Stimulated activated CD4-positive, alpha-beta T cell treated with anti-CD3 and anti-CD28 coated beads, Interleukin-1b, Interleukin-23, amount 100 ng/mL, for 48 hours (primary cell): ENCODE measurements around the gene IL12RB2.

ENCODE experiments used
- DNase-seq: peaks from one replicate; pipeline ENCODE4 v3.0.0-alpha.2; 2020

Gene IL12RB2

GRCh38 chr1:67352211-67352610 is 44.5 kb downstream of the IL12RB2 start:
- no peak for DNase-seq

- DNase-seq, result no peak
Observed at GRCh38 chr1:67355745-67356424, 48.2 kb downstream of the IL12RB2 start.

- DNase-seq, result no peak
Observed at GRCh38 chr1:67359592-67359991, 51.9 kb downstream of the IL12RB2 start.

- DNase-seq, result no peak
Observed at GRCh38 chr1:67361641-67362040, 54.0 kb downstream of the IL12RB2 start.

- no peak for DNase-seq
Observed at GRCh38 chr1:67367370-67368045, 59.8 kb downstream of the IL12RB2 start.

- DNase-seq, result no peak
Observed at GRCh38 chr1:67368046-67368514, 60.4 kb downstream of the IL12RB2 start.

- DNase-seq, result no peak
Observed at GRCh38 chr1:67371043-67371442, 63.4 kb downstream of the IL12RB2 start.

GRCh38 chr1:67371681-67372080 is 64.0 kb downstream of the IL12RB2 start:
- no peak for DNase-seq

- DNase-seq, result no peak
Observed at GRCh38 chr1:67372136-67372535, 64.5 kb downstream of the IL12RB2 start.

GRCh38 chr1:67372898-67373297 is 65.2 kb downstream of the IL12RB2 start:
- no peak for DNase-seq

GRCh38 chr1:67376381-67376780 is 68.7 kb downstream of the IL12RB2 start:
- no peak for DNase-seq

- no peak for DNase-seq
Observed at GRCh38 chr1:67377253-67377652, 69.6 kb downstream of the IL12RB2 start.

GRCh38 chr1:67381154-67381553 is 73.5 kb downstream of the IL12RB2 start:
- DNase-seq, result no peak

GRCh38 chr1:67382292-67382691 is 74.6 kb downstream of the IL12RB2 start:
- DNase-seq, result no peak

- DNase-seq, result no peak
Observed at GRCh38 chr1:67383999-67384638, 76.4 kb downstream of the IL12RB2 start.

- DNase-seq, result no peak
Observed at GRCh38 chr1:67390041-67390887, 82.6 kb downstream of the IL12RB2 start.

GRCh38 chr1:67393240-67393639 is 85.6 kb downstream of the IL12RB2 start:
- no peak for DNase-seq

GRCh38 chr1:67393737-67394136 is 86.1 kb downstream of the IL12RB2 start:
- no peak for DNase-seq

GRCh38 chr1:67394548-67394947 is 86.9 kb downstream of the IL12RB2 start:
- DNase-seq, result no peak

- DNase-seq, result no peak
Observed at GRCh38 chr1:67399199-67399993, 91.7 kb downstream of the IL12RB2 start.

GRCh38 chr1:67400029-67400786 is 92.5 kb downstream of the IL12RB2 start:
- DNase-seq, result peak; percentile 90
